SHP77 (cell line): ENCODE data around the gene ABCC3.
A peak's percentile ranks its signal among the peaks of the same experiment; 100 is the strongest.

Source experiments
- DNase-seq, 2 experiments: peaks; one replicate each; lab custom pipeline; 2025; lab: John Stamatoyannopoulos, UW

ABCC3 gene

GRCh38 chr17:50634224-50634914, at the start of gene ABCC3:
TSS of gene ABCC3 (plus strand) at chr17:50634881. CDS start at chr17:50634937, 56 bp downstream.
- DNase-seq: no peak

GRCh38 chr17:50585346-50585745, 49.3 kb upstream of the ABCC3 start:
- DNase-seq: no peak

GRCh38 chr17:50585891-50586290, 48.8 kb upstream of the ABCC3 start:
- no peak for DNase-seq

- DNase-seq: no peak
These were observed 48.0 kb upstream of the ABCC3 start for GRCh38 chr17:50586421-50587247.

- DNase-seq: no peak
These were observed 47.1 kb upstream of the ABCC3 start for GRCh38 chr17:50587571-50587970.

GRCh38 chr17:50588391-50589049, 46.2 kb upstream of the ABCC3 start:
- DNase-seq: no peak

- no peak for DNase-seq
These were observed 45.5 kb upstream of the ABCC3 start for GRCh38 chr17:50589095-50589705.

GRCh38 chr17:50590946-50591737, 43.5 kb upstream of the ABCC3 start:
- no peak for DNase-seq

GRCh38 chr17:50593321-50593720, 41.4 kb upstream of the ABCC3 start:
- peak; percentile 81 to 87 for DNase-seq

- no peak for DNase-seq
These were observed 40.4 kb upstream of the ABCC3 start for GRCh38 chr17:50594128-50594823.

GRCh38 chr17:50594892-50595291, 39.8 kb upstream of the ABCC3 start:
- no peak for DNase-seq

- no peak for DNase-seq
These were observed 38.3 kb upstream of the ABCC3 start for GRCh38 chr17:50596191-50597037.

GRCh38 chr17:50598487-50598886, 36.2 kb upstream of the ABCC3 start:
- no peak for DNase-seq

GRCh38 chr17:50599606-50600005, 35.1 kb upstream of the ABCC3 start:
- DNase-seq: no peak

GRCh38 chr17:50601823-50602375, 32.8 kb upstream of the ABCC3 start:
- DNase-seq: no peak

- no peak for DNase-seq
These were observed 31.8 kb upstream of the ABCC3 start for GRCh38 chr17:50602836-50603235.

- DNase-seq: peak in 1 of 2 experiments; percentile 35
These were observed 31.3 kb upstream of the ABCC3 start for GRCh38 chr17:50603340-50603739.

- DNase-seq: peak; percentile 29 to 63
These were observed 30.2 kb upstream of the ABCC3 start for GRCh38 chr17:50604513-50604912.

GRCh38 chr17:50605429-50605828, 29.3 kb upstream of the ABCC3 start:
- no peak for DNase-seq
